GM13976 (cell line): ENCODE measurements around the gene B3GNT5.
A peak's percentile ranks its signal among the peaks of the same experiment; 100 is the strongest.

Source experiments
- DNase-seq: peaks from one replicate; pipeline ENCODE4 v3.0.0; 2012; ENCODE audit warnings: low spot score
- CTCF ChIP-seq: IDR thresholded peaks from 2 replicates; pipeline ENCODE4 v1.5.1; 2012; ENCODE audit warnings: borderline replicate concordance, mild to moderate bottlenecking; ENCODE audit not compliant: insufficient read depth; ENCODE audit errors: extremely low read depth, missing control alignments, control extremely low read depth
- in situ Hi-C: fragments of 300-500 bp; cut with MboI; formaldehyde crosslinking; loops from one replicate; pipeline ENCODE4 v1.12.0; 2022; ENCODE audit warnings: low sequenced_read_pairs, mixed read lengths, inconsistent platforms; ENCODE audit not compliant: unreplicated experiment

The B3GNT5 gene

DNA sequence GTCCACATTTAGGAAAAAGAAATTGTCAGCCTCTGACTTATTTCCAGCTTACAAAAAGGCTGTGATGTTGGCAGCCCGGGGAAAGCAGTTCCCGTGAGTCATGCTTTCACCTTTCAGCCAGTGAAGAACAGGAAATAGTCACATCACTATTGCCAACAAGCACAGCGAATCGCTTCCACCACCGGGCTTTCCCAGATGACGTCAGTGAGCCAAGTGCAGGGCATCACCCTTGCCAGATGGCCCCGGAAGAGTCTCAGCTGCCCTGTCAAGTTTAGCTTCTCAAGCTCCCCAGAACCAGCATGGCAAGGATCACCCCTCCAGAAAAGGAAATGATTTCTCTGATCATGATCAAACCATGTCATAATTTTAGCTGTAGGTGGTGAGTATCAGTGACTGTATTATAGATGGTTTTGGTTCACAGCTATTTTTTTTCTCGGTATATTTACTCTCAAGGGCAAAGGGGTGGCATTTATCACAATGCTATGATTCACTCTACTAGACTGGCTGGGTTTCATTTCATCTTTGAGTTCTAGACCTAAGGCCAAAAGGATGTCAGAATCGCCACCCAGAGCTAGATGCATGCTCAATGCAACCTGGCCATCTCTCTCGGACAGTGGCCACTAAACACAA is 32.9 kb downstream of the B3GNT5 start:
- peak; percentile 77 for DNase-seq
- in situ Hi-C loops, result no loop called here
- TF ChIP-seq CTCF, result no peak

GRCh38 chr3:183287301-183287971 is 34.4 kb downstream of the B3GNT5 start:
- no peak for DNase-seq
- in situ Hi-C loops, result no loop called here

DNA sequence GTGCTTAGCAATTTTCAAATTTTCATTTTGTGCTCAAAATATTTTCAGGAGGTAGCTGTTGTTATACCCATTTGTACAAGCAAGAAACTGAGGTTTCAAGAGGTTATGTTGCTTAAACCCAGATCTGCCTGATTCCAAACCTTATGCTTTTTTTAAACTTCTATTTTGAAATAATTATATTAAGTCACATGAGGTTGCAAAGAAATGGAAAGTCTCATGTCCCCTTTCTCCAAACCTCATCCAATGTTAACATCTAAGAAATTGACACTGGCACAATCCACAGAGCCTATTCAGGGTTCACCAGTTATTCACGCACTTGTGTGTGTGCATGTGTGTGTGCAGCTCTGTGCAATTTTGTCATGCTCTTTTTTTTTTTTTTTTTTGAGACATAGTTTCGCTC is 35.1 kb downstream of the B3GNT5 start:
- DNase-seq, result no peak
- in situ Hi-C loops, result no loop called here
- TF ChIP-seq CTCF, result no peak

More at GRCh38 chr3:183287301-183287971, 34.4 kb downstream of the B3GNT5 start:
- TF ChIP-seq CTCF, result no peak

DNA sequence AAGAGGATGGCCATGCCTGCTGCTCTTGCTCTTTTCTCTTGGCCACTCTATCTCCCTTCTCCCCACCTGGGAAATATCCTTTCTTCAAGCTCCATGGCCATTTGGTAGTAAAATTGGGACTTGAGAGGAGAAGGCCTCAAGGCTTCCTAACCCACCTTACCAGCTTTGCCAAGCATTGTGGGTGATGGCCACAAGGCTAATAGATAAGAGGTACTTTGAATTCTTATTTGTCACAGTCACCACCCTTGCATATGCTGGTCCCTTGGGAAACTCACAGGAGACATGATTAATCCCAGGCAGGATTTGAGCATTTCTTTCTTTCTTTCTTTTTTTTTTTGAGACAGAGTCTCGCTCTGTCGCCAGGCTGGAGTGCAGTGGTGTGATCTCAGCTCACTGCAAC is 37.2 kb downstream of the B3GNT5 start:
- in situ Hi-C loops, result no loop called here
- DNase-seq, result no peak
- no peak for TF ChIP-seq CTCF

DNA sequence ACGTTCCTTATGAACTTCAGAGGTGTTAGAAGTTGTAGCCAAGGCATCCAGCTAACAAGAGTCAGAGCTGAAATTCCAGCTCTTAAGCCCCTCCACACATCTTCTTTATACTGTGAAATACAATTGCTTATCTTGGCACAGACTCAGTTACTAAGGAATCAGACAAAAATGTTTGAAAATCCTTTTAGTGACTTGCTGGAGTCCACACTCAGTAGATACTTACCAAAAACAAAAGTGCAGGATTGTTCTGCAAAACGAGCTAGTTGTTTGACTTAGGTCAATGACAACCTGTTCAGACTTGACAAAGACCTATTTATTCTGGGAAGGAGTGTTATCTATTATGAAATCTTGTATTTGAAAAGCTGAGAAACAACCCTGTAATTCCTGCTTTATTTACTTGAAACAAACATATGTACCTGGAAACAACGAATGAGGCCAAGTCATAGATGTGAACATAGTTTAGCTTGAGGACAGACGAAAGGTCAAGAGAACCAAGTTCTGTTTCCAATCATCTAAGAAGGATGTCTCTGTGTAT is 38.5 kb downstream of the B3GNT5 start:
- DNase-seq, result no peak
- in situ Hi-C loops, result no loop called here
- no peak for TF ChIP-seq CTCF

- TF ChIP-seq CTCF, result no peak
- no peak for DNase-seq
- in situ Hi-C loops, result no loop called here
Observed at GRCh38 chr3:183293966-183294365, 40.9 kb downstream of the B3GNT5 start.
